Cardiac septum (tissue), 1 donor: ENCODE measurements around the gene OAT. TPM values are rescaled to one million over a fixed set of nuclear protein-coding genes. Genes with fewer than 3 reads are reported as not detected.

Experiments used
- DNase-seq: peaks from one replicate; pipeline ENCODE4 v3.0.0-alpha.2; 2020; ENCODE audit warnings: low spot score
- intact Hi-C: fragments of 100-400 bp; cut with DNase I; formaldehyde crosslinking; loops from one replicate; pipeline ENCODE4 v1.14.0; 2022
- long read RNA-seq: library from polyadenylated mRNA; unstranded; transcript quantifications from one replicate; pipeline ENCODE4 v2.0.0, GENCODE V29; 2021
- total RNA-seq: library from RNA; stranded (reverse); fragmentation: NEBNext Ultra II Directional; extraction: Animal tissue kit (Norgen Biotek cat#: 25700); gene quantifications from one replicate; pipeline ENCODE4 v1.2.1, GENCODE V29; 2021
- donor health status: DM: no; HTN: no; CAD: no.

OAT gene
- 38.0 TPM for total RNA-seq
- long read RNA-seq, transcript OAT-201 (10 exons, 2,048 nt): major isoform, 69 of 79 reads
- long read RNA-seq, partial matches to known transcripts: 6 of 79 reads
- long read RNA-seq, other reads (novel, unspliced or antisense): 1 of 79 reads

DNA sequence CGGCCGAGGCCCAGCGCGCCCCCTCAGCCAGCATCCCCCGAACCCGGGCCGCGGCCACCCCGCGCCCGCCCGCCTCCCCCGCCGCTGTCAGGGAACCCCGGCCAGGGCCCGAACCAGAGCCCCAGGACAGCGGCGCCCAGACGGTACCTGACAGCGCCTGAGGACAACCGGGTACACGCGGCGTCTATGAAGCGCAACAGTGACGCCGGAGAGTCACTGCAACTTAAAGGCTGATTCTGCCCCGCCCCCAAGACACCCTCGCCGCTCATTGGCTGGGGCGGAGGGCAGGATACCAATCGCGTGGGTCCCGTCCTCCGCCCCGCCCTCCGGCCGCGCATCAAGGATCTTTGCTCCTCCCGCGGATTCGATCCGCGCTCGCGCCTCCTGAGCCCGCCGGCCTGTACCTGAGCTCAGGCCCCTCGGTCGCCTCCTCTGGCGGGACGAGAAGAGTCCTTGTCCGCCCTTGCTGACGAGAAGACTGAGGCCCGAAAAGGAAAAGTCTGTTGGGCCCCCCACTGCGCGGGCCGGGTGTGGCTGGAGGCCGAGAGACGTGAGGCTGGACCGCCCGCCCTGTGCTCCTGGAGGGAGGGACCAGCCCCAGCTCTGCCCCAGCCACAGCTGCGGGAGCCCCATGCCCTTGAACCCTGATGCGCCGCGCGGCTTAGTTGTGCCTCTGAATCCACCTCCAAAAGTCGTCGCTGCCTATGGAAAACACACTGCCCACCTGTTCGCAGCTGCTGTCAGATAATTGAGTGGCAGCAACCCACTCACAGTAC is at the start of gene OAT:
Gene OAT (minus strand): TSS at position 198 of the 776 bp plus-strand sequence. CDS start 6,752 bp downstream, outside the sequence.
- DNase-seq: peak; percentile 98
- intact Hi-C loops: loop anchor here (10.0 kb wide), 1 partner anchor 1264 kb away; the partner anchor contains the start of gene BUB3

- no peak for DNase-seq
Observed at GRCh38 chr10:124467165-124467564, 48.4 kb upstream of the OAT start.

DNA sequence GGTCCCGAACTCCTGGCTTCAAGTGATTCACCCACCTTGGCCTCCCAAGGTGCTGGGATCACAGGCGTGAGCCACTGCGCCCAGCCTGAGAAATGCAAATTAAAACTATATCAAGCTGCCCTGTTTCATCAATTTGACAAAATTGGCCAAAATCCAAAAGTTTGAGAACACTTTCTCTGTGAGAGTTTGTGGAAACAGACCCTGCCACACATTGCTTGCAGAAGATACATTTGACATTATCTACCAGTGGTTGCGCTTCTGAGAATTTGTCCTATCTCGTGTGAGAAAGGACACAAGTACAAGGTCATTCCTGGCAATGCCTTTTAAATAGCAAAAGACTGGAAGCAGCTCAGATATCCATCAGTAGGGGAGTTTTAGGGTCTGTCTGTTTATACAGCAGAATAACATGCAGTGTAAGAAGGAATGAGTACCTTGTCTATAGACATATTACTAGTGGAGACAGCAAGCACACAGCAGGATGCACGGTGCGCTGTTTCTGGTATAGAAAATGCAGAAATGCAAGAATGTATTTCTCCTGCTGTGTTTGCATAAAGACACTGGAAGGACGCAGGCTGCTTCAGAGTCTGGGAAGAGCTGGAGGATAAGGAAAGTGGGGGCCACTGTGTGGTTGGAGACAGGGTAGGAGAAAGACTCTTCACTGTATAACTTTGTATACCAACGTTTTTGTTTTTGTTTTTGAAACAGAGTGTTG is 47.2 kb upstream of the OAT start:
- no peak for DNase-seq
- intact Hi-C loops: no loop called here

More at GRCh38 chr10:124467165-124467564, 48.4 kb upstream of the OAT start:
- intact Hi-C loops: no loop called here

- DNase-seq: no peak
- intact Hi-C loops: no loop called here
Observed at GRCh38 chr10:124465003-124465776, 46.5 kb upstream of the OAT start.

GRCh38 chr10:124464028-124464965 is 45.6 kb upstream of the OAT start:
- intact Hi-C loops: no loop called here
- DNase-seq: no peak

GRCh38 chr10:124462348-124462695 is 43.6 kb upstream of the OAT start:
- DNase-seq: no peak
- intact Hi-C loops: no loop called here

GRCh38 chr10:124461642-124462347 is 43.1 kb upstream of the OAT start, which contains the start of gene LHPP:
Gene LHPP (plus strand): TSS chr10:124461823. CDS start chr10:124461863, 40 bp downstream.
- peak; percentile 93 for DNase-seq
- intact Hi-C loops: no loop called here

- DNase-seq: no peak
- intact Hi-C loops: no loop called here
Observed at GRCh38 chr10:124460144-124460543, 41.4 kb upstream of the OAT start.

DNA sequence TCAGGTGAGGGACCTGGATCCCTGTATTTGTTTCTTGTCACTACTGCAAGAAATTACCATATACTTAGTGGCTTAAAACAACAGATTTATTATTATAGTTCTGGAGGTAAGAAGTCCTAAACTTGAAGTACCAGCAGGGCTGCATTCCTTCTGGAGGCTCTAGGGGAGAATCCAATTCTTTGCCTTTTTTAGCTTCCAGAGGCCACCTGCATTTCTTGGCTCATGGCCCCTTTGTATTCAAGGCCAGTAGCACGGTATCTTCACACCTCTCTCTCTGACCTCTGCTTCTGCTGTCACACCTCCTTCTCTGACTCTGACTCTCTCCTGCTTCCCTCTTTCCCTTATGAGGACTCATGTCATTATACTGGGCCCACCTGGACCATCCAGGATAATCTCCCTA is 40.7 kb upstream of the OAT start:
- no peak for DNase-seq

GRCh38 chr10:124458889-124459288 is 40.2 kb upstream of the OAT start:
- intact Hi-C loops: no loop called here
- DNase-seq: no peak

More for the DNA sequence above, 40.7 kb upstream of the OAT start:
- intact Hi-C loops: no loop called here

GRCh38 chr10:124458473-124458872 is 39.8 kb upstream of the OAT start:
- intact Hi-C loops: no loop called here
- DNase-seq: no peak

DNA sequence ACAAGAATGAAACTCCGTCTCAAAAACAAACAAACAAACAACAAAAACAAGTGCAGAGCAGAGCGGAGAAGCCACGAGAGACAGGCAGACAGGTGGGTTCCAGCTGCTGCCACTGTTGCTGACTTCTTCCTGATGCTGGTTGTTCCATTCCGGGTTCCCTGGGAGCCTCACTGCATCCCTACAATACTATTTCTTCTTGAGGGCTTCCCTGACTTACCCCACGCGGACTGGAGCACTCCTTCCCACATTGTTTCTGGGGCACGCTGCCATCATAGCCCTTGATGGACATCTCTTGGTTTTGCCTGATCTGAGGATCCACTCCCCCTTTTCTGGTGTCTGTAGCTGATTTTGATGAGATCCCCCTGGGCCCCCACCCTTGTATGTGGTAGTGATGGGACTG is 36.7 kb upstream of the OAT start:
- intact Hi-C loops: no loop called here
- no peak for DNase-seq

- no peak for DNase-seq
Observed at GRCh38 chr10:124453960-124454610, 35.4 kb upstream of the OAT start.

GRCh38 chr10:124451276-124451675 is 32.6 kb upstream of the OAT start:
- DNase-seq: no peak
- intact Hi-C loops: no loop called here

More at GRCh38 chr10:124453960-124454610, 35.4 kb upstream of the OAT start:
- intact Hi-C loops: no loop called here

- intact Hi-C loops: no loop called here
- no peak for DNase-seq
Observed at GRCh38 chr10:124450783-124451057, 32.0 kb upstream of the OAT start.

- intact Hi-C loops: no loop called here
- no peak for DNase-seq
Observed at GRCh38 chr10:124450012-124450782, 31.5 kb upstream of the OAT start, which contains the start of gene NKX1-2. Gene NKX1-2 (minus strand): TSS chr10:124450035. CDS start chr10:124449943, 92 bp downstream.
